ENCODE measurements around the gene CAMK2G.
"Not testable (repeated sequence)": the region's sequence is repeated elsewhere in the genome, so short reads cannot be mapped to it uniquely, and the experiment has no call there.

CAMK2G gene

DNA sequence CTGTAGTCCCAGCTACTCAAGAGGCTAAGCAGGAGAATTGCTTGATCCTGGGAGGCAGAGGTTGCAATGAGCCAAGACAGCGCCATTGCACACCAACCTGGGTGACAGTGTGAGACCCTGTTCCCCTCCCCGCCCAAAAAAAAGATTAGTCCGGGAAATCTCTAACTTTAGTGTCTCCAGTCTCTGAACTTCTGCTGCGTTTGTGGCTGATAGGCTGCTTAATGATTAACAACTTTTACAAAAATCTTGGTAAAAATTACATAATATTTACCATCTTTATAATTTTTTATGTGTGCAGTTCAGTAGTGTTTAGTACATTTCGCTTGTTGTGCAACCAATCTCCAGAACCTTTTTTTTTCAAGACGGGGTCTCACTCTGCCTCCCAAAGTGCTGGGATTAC lies 26.9 kb upstream of the CAMK2G start:
- no peak for DNase-seq

DNA sequence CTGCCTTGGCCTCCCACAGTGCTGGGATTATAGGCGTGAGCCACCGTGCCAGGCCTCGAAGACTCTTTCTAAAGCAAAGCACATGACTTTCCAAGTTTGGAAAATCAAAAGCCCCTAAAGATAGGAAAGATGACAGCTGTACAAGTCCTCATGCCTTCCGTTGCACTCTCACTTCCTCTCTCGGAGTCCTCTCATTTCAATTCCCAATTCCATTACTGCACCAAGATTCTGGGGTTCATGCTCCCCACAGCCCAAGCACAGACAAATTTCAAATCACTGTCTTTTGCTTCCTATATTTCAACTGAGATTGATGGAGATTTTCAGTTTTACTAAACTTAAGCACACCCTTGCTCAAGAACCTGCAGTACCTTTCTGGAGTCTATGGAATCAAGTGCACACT lies 25.7 kb upstream of the CAMK2G start:
- DNase-seq: no peak

DNA sequence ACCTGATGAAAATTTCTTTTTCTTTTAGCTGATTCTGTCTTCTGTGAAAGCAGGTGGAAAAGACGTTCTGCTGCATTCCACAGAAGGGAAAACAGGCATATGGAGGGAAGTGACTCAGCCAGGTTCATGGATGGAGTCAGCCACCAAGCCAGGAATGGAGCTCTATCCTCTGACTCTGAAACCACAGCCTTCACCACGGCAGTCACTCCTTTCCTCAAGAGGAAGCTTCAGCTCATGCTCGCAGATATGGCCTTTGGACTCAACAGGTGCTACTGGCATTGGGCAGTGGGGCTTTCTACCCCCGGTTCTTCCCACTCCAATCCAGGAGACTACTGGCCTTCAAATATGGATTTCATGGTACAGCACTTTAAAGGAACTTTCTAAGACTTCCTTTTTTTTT lies 25.1 kb upstream of the CAMK2G start:
- DNase-seq: no peak

DNA sequence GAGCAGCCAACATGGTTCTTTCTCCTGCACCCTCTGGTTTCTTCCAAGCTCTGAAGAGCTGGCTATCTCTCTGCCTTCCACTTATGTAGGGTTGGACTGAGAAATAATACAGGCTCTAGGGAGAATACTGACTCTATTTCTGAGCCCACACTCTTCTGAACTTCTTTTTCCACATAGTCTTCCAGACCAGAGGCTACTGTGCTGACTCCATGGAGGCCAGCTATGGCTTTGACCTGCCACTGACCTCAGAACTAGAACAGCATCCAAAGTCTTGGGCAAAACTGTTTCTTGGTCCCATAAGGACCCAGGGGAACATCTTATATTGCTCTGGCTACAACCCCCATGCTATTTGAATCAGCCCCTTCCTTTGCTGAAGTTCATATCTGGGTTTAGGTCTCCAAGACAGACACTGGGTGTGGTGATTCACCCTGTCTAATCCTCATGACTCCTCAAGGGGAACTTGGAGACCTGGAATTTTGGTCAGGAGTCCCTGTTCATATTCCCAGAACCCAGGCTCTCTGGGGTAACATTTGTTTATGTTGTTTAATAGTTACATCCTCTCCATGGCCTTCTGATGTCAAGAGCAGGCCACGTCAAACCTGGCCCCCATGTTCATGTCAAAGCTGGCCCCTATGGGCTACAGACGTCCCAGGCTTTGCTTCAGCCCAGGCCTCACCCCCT lies 24.5 kb upstream of the CAMK2G start:
- DNase-seq: no peak

DNA sequence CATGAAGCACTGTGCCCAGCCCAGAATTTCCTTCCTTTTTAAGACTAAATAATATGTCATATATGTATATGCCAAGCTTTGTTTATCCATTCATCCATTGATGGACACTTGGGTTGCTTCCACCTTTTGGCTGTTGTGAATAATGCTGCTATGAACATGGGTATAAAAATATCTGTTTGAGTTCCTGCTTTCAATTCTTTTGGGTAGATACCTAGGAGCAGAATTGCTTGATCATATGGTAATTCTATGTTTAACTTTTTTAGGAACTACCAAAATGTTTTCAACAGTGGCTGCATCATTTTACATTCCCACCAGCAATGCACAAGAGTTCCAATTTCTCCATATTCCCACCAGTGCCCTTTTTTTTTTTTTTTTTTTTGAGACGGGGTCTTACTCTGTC lies 23.3 kb upstream of the CAMK2G start:
- no peak for DNase-seq

DNA sequence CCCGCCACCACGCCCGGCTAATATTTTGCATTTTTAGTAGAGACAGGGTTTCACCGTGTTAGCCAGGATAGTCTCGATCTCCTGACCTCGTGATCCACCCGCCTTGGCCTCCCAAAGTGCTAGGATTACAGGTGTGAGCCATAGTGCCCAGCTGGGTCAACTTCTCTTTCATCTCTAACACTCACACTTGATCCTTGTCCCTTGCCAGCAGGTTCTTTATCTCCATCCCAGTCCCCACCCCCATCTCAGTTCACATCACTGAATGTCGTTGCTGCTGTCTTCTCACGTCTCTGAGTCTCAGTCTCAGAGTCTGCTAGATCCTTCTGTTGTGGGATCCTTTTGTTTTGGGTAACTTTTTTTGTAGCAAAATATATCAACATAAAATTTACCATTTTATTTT lies 21.0 kb upstream of the CAMK2G start:
- not testable (repeated sequence) for DNase-seq

DNA sequence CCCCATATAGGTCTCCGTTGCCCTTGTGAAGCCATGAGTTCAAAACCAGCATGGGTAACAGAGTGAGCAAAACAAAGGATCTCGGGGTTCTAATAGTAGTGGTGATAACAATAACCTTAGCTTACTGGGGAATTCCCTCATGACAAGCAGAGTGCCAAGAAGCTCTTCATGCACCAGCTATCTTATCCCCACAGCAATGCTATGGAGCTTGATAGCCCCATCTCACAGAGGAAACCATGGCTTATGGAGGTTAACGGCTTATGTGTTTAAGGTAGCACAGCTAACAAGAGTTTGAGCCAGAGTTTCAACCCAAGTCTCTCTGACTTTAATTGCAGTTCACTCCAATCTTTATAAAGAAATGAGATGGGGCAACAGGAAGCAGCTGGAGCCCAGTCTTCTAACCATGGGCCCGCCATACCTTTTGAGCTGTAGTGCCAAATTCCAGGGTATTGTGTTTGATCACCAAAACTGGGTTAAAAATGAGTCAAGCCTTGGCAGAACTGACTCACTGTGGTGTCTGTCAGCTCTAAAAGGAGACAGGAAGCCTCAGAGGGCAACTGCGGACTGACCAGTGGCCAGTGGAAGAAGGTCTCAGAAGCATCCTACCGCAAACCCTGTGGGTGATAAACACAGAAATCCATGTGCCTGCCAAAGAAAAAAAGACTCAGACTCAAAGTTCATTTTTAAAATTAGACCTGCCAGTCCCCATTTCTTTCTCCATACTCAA lies 20.1 kb upstream of the CAMK2G start:
- no peak for DNase-seq

DNA sequence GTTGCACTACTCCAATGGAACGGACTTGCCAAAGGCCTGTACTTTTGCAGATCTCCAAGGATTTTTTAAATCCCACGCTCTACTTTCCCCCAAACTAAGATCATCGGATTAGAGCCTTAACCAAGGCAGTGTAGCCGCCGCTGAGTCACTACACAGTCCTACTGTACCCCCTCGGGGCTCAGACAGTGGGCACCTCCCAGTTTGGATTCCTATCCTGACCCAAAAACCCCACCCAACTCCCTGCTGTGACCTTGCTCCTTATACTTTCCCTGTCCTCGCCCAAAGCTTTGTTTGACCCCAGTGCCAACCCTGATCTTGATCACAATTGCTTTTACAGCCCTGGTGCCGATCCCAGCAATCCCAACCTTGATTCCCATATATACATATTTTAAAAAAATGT lies 19.1 kb upstream of the CAMK2G start:
- DNase-seq: no peak

DNA sequence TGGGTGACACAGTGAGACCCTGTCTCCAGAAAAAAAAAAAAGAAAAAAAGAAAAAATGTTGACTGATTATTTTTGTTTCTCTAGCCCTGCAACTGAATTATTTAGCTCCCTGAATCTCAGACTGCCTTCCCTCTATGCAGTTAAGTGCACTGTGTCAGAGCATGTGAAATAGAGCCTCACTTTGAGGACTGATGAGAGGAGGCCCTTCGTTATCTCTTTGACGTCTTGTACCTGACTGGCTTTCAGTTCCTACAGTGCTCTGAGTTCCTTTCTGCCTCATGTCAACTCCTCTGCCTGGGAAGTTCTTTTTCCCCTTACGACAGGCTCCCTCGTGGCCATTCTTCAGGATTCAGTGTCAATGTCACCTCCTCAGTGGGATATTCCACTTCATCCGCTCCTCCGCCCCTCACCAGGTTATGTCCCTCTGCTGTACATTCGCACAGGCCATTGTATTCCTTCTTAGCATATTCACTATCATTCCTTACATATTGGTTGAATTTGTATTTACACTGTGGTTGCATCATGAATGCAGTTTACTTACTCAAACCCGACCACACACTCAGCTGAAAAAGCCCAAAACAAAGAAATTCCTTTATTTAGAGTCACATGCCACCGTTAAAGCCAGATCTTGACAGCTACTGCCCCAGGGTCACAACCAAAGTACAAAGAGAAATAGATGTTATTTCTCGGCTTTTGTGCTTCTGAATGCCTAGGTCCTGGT lies 18.1 kb upstream of the CAMK2G start:
- DNase-seq: no peak

DNA sequence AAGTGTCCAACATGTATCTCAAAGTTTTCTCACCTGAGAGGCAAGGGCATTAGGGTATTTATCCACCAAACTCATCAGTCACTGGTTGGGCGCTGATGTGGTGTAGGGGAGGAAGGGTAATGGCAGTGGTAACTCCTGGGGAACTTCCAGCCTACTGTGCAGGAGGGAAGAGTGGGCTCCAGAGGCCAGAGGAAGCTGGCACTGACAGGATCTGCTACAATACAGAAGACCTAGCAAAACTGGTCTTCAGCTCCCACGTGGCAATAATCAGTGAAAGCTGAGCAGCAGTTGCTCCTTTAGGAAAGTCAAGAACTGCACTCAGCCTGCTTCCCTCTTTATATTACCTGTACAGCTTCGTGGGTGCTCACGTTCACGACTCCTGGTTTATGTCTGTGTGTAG lies 17.2 kb upstream of the CAMK2G start:
- DNase-seq: no peak

DNA sequence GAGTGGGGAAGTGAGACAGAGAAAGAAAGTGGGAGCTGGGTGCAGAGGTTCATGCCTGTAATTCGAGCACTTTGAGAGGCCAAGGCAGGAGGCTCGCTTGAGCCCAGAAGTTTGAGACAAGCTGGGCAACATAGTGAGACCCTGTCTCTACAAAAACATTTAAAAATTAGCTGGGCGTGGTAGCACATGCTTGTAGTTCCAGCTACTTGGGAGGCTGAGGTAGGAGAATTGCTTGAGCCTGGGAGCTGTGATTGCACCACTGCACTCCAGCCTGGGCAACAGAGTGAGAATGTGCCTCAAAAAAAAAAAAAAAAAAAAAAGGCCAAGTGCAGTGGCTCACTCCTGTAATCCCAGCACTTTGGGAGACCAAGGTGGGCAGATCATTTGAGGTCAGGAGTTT lies 16.5 kb upstream of the CAMK2G start:
- not testable (repeated sequence) for DNase-seq

DNA sequence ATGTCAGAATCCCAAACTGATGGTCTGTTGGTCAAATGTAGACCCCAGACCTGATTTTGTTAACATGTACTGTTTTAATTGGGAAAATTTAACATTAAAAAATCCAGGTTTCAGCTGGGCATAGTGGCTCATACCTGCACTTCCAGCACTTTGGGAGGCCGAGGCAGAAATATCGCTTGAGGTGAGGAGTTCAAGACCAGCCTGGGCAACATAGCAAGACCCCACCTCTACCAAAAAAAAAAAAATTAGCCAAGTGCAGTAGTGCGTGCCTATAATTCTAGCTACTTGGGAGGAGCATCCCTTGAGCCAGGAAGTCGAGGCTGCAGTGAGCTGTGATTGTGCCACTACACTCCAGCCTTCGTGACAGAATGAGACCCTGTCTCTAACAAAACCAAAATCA lies 15.9 kb upstream of the CAMK2G start:
- DNase-seq: no peak

DNA sequence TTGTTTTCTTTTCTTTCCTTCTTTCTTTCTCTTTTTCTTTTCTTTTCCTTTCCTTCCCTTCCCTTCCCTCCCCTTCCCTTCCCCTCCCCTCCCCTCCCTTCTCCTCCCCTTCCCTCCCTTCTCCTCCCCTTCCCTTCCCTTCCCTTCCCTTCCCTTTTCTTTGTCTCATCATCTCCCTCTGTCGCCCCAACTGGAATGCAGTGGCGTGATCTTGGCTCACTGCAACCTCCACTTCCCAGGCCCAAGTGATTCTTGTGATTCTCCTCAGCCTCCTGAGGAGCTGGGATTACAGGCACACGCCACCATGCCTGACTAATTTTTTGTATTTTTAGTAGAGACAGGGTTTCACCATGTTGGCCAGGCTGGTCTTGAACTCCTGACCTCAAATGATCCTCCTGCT lies 15.1 kb upstream of the CAMK2G start:
- not testable (repeated sequence) for DNase-seq

DNA sequence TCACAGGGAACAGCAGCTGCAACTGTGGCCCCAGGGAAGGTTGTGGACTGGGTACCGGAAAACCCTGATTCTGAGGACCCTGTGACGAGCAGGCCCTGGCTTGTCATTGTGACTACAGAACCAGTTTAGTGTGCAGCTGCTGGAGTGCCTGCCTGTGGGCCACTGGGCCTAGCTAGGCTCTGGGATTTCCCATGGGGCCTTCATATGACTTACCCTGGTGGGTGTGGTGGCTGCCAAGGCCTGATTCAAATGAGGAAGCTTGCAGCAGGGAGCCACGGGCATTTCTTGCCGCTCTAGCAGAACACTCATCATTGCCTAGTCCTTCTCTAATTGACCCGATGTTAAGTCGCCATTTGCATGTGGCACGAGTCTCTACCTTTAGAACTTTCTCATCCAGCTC lies 14.7 kb upstream of the CAMK2G start:
- DNase-seq: no peak

DNA sequence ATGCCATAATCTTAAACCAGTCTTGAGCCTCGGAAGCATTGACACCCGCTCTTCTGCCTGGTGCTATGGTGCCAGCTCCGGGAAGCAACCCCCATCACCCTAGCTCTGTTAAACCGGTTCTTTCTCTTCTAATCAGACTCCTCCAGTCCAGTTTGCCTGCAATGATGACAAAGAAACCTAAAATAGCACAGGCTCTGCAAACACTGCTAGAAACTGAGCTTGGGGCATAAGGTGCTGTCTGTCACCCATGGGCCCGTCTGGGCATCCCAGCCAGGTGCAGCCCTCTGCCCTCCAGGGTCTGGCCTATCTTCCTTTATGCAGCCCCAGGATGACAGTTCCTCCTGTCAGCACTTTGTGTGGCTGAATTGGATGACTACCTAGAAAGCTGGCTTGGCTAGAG lies 14.2 kb upstream of the CAMK2G start:
- DNase-seq: no peak

DNA sequence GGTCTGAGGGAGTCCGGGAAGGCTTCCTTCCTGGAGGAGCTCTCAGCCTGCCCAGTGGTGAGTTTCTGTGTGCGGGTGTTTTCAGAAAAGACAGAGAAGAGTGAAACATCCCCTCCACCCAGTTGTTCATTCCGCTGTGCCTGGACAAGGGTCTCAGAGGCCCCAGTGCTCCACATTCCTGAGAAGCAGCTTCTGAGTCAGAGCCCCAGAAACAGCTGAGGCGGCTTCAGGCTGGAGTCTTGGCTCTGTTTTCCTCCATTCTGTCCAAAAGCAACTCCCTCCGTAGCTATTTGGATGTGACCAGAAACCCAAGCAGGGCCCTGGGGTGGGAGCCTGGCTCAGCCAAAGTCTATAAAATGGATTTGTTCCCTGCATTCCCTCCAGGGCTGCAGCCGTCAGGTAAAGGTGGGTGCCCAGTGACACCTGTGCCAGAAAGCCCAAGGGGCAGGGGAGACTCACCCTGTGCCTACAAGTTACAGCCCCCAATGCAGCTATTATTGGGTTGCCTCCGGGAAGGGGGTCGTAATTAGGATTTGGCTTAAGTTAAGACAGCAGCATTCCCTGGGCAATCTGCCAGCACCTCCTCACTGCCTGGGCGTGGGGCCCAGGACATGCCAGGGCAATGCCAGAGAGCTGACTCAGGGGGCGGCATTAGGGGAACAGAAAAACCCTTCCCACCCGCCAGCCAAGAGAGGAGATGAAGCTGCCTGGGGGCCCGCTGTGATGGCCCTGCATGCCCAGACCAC lies 13.1 kb upstream of the CAMK2G start:
- no peak for DNase-seq

DNA sequence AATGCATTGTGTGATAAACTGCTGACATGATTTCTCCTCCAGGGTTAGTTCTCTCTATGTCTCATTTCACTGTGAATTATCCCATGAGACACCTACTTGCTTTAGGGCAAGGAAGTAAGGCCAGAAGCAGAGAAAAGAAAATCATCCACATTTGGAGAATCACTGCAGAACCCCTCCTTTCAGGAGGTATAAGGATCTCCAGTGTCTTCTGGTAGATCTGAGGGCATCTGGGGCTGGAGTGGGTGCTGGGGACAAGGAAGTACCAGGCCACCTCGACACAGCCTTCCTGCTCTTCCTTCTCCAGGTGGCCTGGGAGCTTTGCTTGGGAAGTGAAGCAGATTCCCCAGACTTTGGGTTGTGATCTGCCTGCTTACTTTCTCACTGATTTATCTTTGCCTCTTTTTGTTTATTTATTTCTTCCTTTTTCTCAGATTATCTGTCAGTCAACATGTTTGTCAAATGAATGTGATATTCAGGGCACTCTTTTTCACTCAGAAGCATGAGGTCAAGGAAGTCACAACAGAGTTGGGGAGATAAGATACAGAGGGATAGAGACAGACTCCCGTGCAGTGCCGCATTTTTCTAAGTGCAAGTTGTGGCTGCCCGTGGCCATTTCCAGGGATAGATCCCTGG lies 12.4 kb upstream of the CAMK2G start:
- DNase-seq: no peak

DNA sequence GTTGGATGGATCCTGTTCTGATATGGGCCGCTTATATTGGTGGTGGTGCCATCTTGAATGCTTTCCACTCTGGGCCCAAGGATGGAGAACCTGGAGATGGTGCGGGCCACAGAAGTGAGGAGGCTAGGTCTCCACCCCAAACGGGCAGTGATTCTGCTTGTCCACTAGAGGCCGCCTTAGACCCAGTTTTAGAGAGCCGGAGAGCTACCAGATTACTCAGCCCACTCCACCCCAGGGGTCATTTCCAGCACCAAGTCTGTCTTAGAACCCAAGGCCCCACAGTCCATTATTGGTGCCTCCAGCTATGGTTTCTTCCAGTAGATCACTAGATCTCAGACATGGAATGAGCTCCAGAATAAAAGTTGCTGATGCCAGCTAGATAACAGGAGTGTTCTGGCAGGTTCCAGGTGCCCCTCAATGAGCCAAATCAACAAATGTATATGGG lies 11.8 kb upstream of the CAMK2G start:
- no peak for DNase-seq

DNA sequence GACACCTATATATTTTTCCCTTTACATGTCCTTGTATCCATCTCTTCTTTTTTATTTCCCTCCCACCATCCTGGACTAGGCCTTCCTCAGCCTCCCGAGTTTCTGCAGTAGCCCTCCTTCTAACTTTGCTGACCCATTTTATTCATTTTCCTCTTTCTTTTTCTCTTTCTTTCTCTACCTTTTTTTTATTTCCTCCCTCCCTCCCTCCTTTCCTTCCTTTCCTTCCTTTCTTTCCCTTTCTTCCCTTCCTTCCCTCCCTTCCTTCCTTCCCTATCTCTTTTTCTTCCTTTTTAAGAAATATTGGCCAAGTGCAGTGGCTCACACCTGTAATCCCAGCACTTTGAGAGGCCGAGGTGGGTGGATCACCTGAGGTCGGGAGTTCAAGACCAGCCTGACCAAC lies 9.7 kb upstream of the CAMK2G start:
- no peak for DNase-seq

DNA sequence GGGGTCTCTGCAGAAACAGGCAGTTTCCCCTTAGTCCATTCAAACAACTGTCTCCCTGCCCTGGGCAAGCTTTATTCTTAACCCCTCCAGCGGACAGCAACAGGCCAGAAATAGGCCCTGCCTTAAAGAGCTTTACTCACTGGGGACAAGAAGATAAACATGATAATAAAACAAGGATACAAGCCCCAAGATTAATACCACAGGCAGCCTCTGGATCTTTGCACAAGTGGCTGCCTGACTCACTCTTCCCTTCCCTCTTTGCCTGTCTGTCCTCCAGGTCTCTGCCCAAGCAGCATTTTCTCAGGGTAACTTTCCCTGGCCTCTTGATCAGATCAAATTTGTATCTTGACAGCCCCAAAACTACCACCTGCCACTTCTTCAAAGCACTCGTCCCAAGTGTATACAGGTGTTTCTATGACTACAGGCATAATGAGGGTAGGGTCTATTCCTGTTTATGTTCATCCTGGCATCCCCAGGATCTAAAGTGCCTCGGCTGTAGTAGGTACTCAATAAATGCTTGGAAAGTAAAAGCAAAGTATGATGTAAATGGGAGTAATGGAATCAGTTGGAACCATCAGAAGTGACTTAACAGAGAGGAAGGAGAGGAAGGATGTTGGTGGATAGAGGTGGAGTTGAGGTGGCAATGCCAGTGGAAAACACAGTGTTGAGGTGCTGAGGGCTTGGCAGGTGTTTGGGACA lies 7.0 kb upstream of the CAMK2G start:
- DNase-seq: no peak

DNA sequence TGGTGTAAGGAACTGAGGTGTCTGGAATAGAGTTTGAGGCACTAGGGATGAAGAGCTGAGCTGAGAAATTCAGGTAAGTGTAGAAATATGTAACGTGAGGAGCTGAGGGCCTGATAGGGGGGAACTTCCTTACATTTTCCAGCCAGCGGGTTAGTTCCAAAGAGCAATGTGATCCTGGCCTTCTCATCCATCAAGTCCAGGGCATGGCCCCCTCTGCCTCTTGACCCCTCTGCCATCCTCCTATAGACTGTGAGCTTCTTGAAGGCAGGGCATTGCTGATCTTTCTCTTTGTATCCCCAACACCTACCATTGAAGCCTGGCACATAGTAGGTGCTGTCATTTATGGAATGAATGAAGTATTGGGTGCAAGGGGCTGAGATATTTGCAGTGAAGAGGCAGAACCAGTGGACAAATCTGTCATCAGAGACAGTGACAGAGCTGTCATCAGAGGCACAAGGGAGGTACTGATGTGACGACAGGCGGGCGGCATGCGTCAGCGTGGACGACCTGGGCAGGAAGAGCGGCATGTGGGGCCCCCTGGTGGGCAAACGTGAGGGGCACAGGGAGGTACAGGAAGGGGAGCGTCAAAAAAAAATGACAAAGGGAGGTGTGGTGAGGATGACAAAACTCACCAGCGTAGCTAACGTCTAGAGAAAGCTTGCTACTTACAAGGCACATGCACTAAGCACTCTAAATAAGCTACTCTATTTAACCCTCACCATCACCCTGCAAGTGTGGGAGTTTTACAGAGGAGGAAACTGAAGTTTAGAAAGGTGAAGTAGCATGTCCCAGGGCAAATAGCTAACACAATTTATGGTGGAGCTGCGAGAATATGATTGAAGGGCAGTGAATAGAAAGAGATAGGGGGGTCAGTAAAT lies 5.2 kb upstream of the CAMK2G start:
- no peak for DNase-seq
